Osteoblast (primary cell): ENCODE measurements around the gene UTS2B. TPM values are rescaled to one million over a fixed set of nuclear protein-coding genes. Genes with fewer than 3 reads are reported as not detected.

Source experiments
- DNase-seq: peaks from one replicate; pipeline ENCODE4 v3.0.0; 2011; ENCODE audit warnings: low spot score, mixed read lengths; ENCODE audit not compliant: insufficient read length; ENCODE audit errors: missing footprints
- H2AFZ ChIP-seq: 2 replicates; pipeline ENCODE4 v1.6.0; 2011; ENCODE audit warnings: mild to moderate bottlenecking, low read length
- H3K27ac ChIP-seq: 2 replicates; pipeline ENCODE4 v1.5.1; 2011; ENCODE audit warnings: mild to moderate bottlenecking, low read depth, low read length, moderate library complexity
- H3K27me3 ChIP-seq: 2 replicates; pipeline ENCODE4 v1.6.0; 2012; ENCODE audit warnings: mild to moderate bottlenecking, control low read depth, inconsistent platforms, low read length, moderate library complexity; ENCODE audit not compliant: insufficient read depth
- H3K36me3 ChIP-seq: 2 replicates; pipeline ENCODE4 v1.5.1; 2011; ENCODE audit warnings: mild to moderate bottlenecking, low read length, control low read depth, moderate library complexity; ENCODE audit not compliant: insufficient read depth
- H3K4me1 ChIP-seq: 2 replicates; pipeline ENCODE4 v1.5.1; 2011; ENCODE audit warnings: mild to moderate bottlenecking, low read length, control low read depth, moderate library complexity; ENCODE audit not compliant: insufficient read depth
- H3K4me2 ChIP-seq: 2 replicates; pipeline ENCODE4 v1.6.0; 2011; ENCODE audit warnings: mild to moderate bottlenecking, low read length; ENCODE audit not compliant: insufficient read depth
- H3K4me3 ChIP-seq: fragments of 200-600 bp; sonication (generic); 3 replicates; pipeline ENCODE4 v1.5.1; 2012; ENCODE audit warnings: mild to moderate bottlenecking, low read length, inconsistent platforms; ENCODE audit not compliant: insufficient read depth
- H3K79me2 ChIP-seq: 2 replicates; pipeline ENCODE4 v1.6.0; 2012; ENCODE audit warnings: mild to moderate bottlenecking, low read length, control low read depth, inconsistent platforms; ENCODE audit not compliant: insufficient read depth
- H3K9me3 ChIP-seq: 2 replicates; pipeline ENCODE4 v1.5.1; 2011; ENCODE audit warnings: low read depth, low read length, control low read depth
- H4K20me1 ChIP-seq: 2 replicates; pipeline ENCODE4 v1.6.0; 2012; ENCODE audit warnings: mild to moderate bottlenecking, low read length, control low read depth; ENCODE audit not compliant: insufficient read depth
- total RNA-seq: library from RNA; depleted of rRNA; stranded (reverse); fragments of >200 nt; gene quantifications from 2 replicates; pipeline ENCODE4 v1.2.3, GENCODE V29; 2012
- TF ChIP-seq, protein P1 (sequence below): IDR thresholded peaks from 2 replicates; pipeline ENCODE4 v1.5.1; 2011; ENCODE audit warnings: mild to moderate bottlenecking, low read depth, low read length, moderate library complexity; ENCODE audit errors: extremely low read depth

Gene UTS2B
- total RNA-seq, 1 donor = 1.1 TPM

DNA sequence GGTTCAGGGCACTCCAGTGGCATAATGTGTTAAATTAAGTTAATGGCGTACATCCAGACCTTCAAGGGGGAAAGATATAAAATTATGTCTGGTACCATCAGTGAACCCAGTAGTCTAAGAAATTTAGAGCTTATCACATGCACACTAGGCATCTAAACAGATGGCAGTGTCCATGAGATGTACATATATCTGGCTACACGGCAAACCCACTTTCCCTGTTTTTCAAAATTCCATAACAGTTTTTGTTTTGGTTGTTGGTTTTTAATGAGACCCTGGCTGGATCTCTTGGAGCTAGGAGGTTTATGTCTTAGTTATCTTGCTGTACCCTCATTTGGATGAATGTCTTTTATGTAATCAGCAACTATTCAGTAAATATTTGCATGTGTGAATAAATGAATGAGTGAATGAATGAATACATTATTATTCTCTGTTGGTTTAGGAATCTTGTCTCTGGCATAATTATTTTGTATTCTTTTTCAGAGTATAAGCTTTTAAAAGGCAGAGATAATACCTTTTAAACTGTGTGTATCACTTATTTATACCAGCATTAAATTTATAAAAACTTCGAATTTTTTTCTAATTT is 3.1 kb upstream of the UTS2B start:
- Histone ChIP-seq H3K79me2 (peaks cover 88% of the 10 kb centered on the region), H3K36me3 (no peaks in the 10 kb centered on the region), H4K20me1 (no peaks in the 10 kb centered on the region), H3K4me3 (no peak overlapping the region), H2AFZ (no peak overlapping the region), H3K4me2 (no peak overlapping the region), H3K9me3 (no peaks in the 10 kb centered on the region), H3K27me3 (no peaks in the 10 kb centered on the region), H3K27ac (no peak overlapping the region), H3K4me1 (peaks cover 28% of the 10 kb centered on the region)
- DNase-seq = no peak
- TF ChIP-seq, protein P1, sequence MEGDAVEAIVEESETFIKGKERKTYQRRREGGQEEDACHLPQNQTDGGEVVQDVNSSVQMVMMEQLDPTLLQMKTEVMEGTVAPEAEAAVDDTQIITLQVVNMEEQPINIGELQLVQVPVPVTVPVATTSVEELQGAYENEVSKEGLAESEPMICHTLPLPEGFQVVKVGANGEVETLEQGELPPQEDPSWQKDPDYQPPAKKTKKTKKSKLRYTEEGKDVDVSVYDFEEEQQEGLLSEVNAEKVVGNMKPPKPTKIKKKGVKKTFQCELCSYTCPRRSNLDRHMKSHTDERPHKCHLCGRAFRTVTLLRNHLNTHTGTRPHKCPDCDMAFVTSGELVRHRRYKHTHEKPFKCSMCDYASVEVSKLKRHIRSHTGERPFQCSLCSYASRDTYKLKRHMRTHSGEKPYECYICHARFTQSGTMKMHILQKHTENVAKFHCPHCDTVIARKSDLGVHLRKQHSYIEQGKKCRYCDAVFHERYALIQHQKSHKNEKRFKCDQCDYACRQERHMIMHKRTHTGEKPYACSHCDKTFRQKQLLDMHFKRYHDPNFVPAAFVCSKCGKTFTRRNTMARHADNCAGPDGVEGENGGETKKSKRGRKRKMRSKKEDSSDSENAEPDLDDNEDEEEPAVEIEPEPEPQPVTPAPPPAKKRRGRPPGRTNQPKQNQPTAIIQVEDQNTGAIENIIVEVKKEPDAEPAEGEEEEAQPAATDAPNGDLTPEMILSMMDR = no peak

DNA sequence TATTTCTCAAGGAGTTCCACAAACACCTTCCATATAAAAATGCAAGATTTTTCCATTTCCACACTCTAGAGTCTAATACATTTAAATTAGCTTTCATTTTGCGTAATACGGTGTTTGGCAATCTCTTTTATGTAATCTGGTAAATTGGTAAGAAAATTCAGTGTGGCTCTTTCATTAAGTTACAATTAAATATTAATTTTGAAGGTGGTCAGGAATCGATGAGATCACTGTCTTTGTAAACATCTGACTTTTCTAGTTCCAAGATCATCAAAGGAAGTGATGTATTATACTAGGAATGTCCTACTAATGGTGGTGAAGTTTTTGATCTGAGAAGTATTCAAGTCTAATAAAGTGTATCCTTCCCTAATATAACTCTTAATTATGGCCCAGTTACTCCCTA is 1.1 kb upstream of the UTS2B start:
- Histone ChIP-seq H3K27ac (peak overlapping the region; percentile 89), H3K4me1 (peaks cover 16% of the 10 kb centered on the region), H3K4me2 (peak overlapping the region; percentile 85), H3K79me2 (peaks cover 70% of the 10 kb centered on the region), H3K36me3 (no peaks in the 10 kb centered on the region), H3K9me3 (no peaks in the 10 kb centered on the region), H3K27me3 (no peaks in the 10 kb centered on the region), H3K4me3 (peak overlapping the region; percentile 88), H2AFZ (no peak overlapping the region), H4K20me1 (no peaks in the 10 kb centered on the region)
- no peak for DNase-seq
- TF ChIP-seq, protein P1 = no peak

DNA sequence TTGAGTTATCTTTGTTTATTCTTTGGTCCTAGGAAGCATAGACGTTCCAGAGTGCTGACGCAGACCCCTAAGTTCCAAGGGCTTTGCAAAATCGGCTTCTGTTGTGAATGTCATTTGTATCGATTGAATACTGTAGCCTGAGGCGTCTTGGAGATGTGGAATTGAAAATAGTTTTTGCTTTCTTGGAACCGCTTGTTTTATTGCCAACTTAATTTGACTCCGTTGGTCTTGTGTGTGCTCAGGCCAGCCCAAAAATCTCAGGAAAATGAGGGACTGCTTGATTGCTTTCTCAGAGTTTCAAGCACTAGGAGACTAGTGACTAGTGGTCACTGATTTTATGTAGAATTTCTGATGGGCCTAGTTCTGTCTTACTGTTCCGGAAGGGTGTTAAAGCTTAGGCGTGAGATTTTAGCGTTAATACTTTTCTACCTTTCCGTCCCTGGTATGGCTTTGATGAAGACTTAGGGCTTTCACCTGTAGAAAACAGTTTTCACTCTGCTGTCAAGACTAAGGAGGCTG is 263 bp upstream of the UTS2B start:
- no peak for DNase-seq
- Histone ChIP-seq H3K79me2 (peaks cover 62% of the 10 kb centered on the region), H2AFZ (peak overlapping the region; percentile 95), H3K36me3 (no peaks in the 10 kb centered on the region), H4K20me1 (no peaks in the 10 kb centered on the region), H3K9me3 (no peaks in the 10 kb centered on the region), H3K4me1 (peaks cover 16% of the 10 kb centered on the region), H3K4me2 (peak overlapping the region; percentile 85), H3K27ac (peak overlapping the region; percentile 89), H3K27me3 (no peaks in the 10 kb centered on the region), H3K4me3 (peak overlapping the region; percentile 88)
- TF ChIP-seq, protein P1 = no peak

DNA sequence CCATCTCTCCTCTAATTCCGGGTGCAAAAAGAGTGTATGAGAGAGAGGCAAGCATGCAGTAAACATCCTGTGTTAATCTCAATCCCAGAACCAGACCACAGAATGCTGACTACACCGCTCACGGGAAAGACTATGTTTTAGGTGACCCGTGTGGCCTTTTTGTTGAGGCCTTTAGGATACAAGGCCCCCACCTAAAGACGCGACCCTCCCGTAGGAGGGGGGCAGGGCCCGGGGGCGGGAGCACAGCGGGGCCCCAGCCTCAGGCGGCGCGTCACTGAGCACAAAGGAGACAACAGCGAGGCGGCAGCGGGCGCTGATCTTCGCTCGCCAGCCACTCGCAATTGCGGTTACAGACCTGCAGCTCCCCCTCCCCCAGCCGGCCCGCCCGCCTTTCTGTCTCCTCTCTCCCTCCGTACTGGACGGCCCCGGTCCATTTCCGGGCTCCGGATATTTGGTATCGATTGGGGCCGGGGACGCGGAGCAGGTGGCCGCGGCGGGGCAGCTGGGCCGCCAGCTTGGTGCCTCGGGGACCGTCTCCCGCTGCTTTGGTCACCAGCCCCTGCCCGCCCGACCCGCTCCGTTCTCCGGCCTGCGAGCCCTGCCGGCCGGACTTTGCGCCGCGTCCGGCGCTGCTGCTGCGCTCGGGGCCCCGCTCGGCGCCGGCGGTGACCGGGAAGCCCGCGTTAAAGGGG is 1.2 kb downstream of the UTS2B start, which contains the start of gene CCDC50:
TSS of gene CCDC50 (plus strand) at position 433 of the 692 bp plus-strand sequence. CDS start 281 bp downstream, outside the sequence.
- DNase-seq = peak; percentile 93

More for the DNA sequence above, 1.2 kb downstream of the UTS2B start, which contains the start of gene CCDC50:
- peak within 1 kb of the TSS; percentile 85 for H3K4me2 ChIP-seq
- H3K27me3 ChIP-seq = no peaks in the 10 kb centered on the region
- H3K4me3 ChIP-seq = peak within 1 kb of the TSS; percentile 88
- H3K36me3 ChIP-seq = no peaks in the 10 kb centered on the region
- peaks cover 16% of the 10 kb centered on the region for H3K4me1 ChIP-seq
- TF ChIP-seq, protein P1 = no peak
- peaks cover 47% of the 10 kb centered on the region for H3K79me2 ChIP-seq
- H2AFZ ChIP-seq = peak within 1 kb of the TSS; percentile 95
- peak within 1 kb of the TSS; percentile 89 for H3K27ac ChIP-seq
- H3K9me3 ChIP-seq = no peaks in the 10 kb centered on the region
- no peaks in the 10 kb centered on the region for H4K20me1 ChIP-seq
